ENCODE measurements around the gene HTT.

DNA sequence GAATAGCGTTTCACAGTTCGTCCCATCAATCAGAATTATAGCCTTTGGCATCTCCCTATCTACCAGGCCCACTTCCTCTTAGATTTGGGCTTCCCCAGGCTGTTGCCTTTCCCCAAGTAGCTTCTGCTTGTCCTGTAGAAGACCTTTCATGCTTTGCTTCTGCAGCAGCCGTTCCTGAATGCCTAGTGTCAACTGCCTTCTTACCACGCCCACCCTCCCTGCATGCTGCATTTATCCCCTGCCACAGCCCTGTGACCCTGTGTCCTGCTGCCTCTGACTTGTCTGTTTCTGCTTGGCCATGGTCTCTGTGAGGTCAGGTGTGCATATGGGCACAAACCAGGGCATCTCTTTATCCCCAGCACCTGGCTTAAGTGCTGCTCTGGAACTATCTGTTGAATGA lies 56.3 kb downstream of the HTT start:
- TF ChIP-seq, protein P1, sequence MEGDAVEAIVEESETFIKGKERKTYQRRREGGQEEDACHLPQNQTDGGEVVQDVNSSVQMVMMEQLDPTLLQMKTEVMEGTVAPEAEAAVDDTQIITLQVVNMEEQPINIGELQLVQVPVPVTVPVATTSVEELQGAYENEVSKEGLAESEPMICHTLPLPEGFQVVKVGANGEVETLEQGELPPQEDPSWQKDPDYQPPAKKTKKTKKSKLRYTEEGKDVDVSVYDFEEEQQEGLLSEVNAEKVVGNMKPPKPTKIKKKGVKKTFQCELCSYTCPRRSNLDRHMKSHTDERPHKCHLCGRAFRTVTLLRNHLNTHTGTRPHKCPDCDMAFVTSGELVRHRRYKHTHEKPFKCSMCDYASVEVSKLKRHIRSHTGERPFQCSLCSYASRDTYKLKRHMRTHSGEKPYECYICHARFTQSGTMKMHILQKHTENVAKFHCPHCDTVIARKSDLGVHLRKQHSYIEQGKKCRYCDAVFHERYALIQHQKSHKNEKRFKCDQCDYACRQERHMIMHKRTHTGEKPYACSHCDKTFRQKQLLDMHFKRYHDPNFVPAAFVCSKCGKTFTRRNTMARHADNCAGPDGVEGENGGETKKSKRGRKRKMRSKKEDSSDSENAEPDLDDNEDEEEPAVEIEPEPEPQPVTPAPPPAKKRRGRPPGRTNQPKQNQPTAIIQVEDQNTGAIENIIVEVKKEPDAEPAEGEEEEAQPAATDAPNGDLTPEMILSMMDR (IDR thresholded peaks at IDR 0.05; ENCODE audit: low read length), result no peak
- TF ChIP-seq EZH2 (optimal IDR thresholded peaks at IDR 0.05; ENCODE audit: low read depth, low read length) (no peak), EZH2phosphoT487 (IDR thresholded peaks at IDR 0.05; ENCODE audit: low read length) (no peak)
